IgD-negative memory B cell (primary cell): ENCODE results near the gene PPP1R37. TPM values are rescaled to one million over a fixed set of nuclear protein-coding genes. Genes with fewer than 3 reads are reported as not detected.
"Not testable (repeated sequence)": the region's sequence is repeated elsewhere in the genome, so short reads cannot be mapped to it uniquely, and the experiment has no call there.

Experiments
- H3K27ac Mint-ChIP-seq, 3 donors: one replicate each; pipeline ENCODE4 v1.8.0; 2020 to 2022; ENCODE audit warnings: mild to moderate bottlenecking in 3 of 3, mixed read lengths in 3 of 3, moderate library complexity in 1 of 3
- H3K27me3 Mint-ChIP-seq: one replicate; pipeline ENCODE4 v1.8.0; 2021; ENCODE audit warnings: mixed read lengths
- H3K36me3 Mint-ChIP-seq: one replicate; pipeline ENCODE4 v1.8.0; 2020; ENCODE audit warnings: mild to moderate bottlenecking, mixed read lengths
- H3K4me1 Mint-ChIP-seq, 3 donors: one replicate each; pipeline ENCODE4 v1.8.0; 2020 to 2022; ENCODE audit warnings: mixed read lengths in 3 of 3, mild to moderate bottlenecking in 1 of 3
- H3K4me3 Mint-ChIP-seq, 4 donors: one replicate each; pipeline ENCODE4 v1.8.0; 2020 to 2022; ENCODE audit warnings: mild to moderate bottlenecking in 4 of 4, mixed read lengths in 4 of 4, moderate library complexity in 3 of 4
- H3K9me3 Mint-ChIP-seq, 3 donors: one replicate each; pipeline ENCODE4 v1.8.0; 2020 to 2021; ENCODE audit warnings: mixed read lengths in 3 of 3, mild to moderate bottlenecking in 1 of 3
- polyA plus RNA-seq: library from polyadenylated mRNA; unstranded; fragments of 300-500 nt; fragmentation: Illumina TruSeq; gene quantifications from one replicate; pipeline ENCODE4 v1.2.3, GENCODE V29; 2021

The PPP1R37 gene
- polyA plus RNA-seq, 1 donor from 2014 or later, result 2.3 TPM

DNA sequence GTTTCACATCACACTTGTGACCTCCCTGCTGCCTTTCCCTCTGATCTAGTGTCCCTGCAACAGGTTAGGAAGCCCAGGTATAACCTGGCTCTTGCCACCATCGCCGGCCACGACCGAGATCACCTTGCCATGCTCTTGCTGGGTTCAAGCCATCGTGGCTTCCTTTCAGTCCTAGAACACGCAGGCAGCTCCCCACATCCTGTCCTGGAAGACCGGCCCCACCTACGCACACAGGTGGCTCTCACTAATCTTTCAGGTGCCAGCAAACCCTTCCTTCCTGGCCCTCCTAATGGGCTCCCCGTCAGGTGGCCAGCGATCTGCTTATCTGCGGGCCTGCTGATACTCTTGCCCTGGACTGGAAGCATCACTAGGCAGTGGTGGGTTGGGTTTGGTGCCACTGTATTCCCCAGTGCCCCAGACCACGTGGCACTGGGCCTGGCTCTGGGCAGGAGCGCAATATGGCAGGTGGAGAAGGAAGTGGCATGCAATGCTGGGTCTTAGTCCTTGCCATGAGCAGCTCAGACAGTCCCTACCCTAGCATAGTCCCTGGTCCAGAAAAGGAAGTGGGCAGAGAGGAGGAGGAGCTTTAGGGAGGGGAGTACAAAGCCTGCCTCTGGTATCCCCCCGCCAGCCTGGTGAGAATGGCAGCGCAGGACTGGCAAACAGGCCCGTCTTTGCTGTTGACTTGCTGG lies 11.8 kb downstream of the PPP1R37 start:
- Mint-ChIP-seq H3K27ac (peak overlapping the region; percentile 48 to 81 (median 50)), H3K36me3 (peaks cover 2% of the 10 kb centered on the region), H3K4me1 (peaks cover 26 to 34% (median 32%) of the 10 kb centered on the region in 3 donors), H3K27me3 (no peaks in the 10 kb centered on the region), H3K9me3 (no peaks in the 10 kb centered on the region), H3K4me3 (peak overlapping the region; percentile 51 to 83 (median 69))

DNA sequence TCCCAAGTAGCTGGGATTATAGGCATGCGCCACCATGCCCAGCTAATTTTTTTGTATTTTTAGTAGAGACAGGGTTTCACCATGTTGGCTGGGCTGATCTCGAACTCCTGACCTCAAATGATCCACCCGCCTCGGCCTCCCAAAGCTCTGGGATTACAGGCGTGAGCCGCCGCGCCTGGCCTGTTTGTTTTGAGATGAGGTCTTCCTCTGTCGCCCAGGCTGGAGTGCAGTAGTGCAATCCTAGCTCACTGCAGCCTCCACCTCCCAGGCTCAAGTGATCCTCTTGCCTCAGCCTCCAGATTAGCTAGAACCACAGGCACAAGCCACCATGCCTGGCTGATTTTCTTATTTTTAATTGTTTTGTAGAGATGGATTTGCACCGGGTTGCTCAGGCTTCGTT lies 13.4 kb downstream of the PPP1R37 start:
- H3K27me3 Mint-ChIP-seq, H3K36me3 Mint-ChIP-seq, H3K9me3 Mint-ChIP-seq, H3K27ac Mint-ChIP-seq, H3K4me3 Mint-ChIP-seq: not testable (repeated sequence)
- H3K4me1 Mint-ChIP-seq, result peaks cover 23 to 34% (median 28%) of the 10 kb centered on the region in 3 donors

DNA sequence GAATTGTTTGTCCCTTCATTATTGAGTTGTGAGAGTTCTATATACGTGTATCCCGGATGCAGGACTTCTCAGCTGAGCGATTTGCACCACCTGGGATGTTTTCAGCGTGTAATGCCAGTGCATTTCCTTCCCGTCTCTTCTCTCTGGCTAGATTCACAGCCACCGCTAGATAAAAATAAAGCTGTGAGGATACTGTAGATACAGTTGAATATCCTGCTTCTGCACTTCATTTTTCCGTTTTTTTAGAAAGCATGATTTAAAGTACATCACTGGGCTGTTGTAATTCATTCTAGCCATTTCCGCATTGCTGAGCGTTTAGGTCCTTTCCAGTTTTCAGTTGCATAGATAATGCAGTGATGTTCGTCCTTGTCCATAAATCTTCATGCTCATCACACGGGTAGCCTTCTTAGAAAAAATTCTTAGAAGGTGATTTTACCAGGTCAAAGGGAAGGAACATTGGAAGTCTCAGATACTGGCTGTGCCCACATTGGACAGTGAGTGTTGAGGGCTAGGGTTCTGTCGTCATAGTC lies 14.7 kb downstream of the PPP1R37 start:
- H3K27ac Mint-ChIP-seq, result peak overlapping the region in 1 of 3 donors; percentile 39
- H3K9me3 Mint-ChIP-seq, result no peaks in the 10 kb centered on the region
- no peaks in the 10 kb centered on the region for H3K27me3 Mint-ChIP-seq
- peaks cover 23 to 31% (median 28%) of the 10 kb centered on the region in 3 donors for H3K4me1 Mint-ChIP-seq
- no peaks in the 10 kb centered on the region for H3K36me3 Mint-ChIP-seq
- H3K4me3 Mint-ChIP-seq, result peak overlapping the region in 1 of 4 donors; percentile 33

DNA sequence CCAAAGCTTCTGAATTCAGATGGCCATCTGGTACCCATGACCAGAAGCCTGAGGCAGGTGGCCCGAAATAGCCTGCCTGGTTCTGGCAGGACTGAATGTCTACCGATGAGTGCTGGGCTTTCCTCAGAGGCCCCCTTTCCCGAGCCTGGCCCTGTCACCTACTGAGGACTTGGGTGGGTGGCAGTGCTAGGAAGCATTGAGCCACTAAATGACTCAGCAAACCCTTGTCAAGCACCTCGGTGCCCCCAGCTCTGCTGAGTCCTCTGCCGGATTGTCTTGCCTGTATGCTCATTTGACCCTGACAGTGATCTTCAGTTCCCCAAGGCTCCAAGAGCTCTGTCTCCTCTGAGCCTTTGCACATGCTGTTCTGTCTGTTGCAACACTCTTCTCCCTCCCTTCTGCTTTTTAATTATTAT lies 17.9 kb downstream of the PPP1R37 start:
- Mint-ChIP-seq H3K27ac (no peak overlapping the region), H3K36me3 (no peaks in the 10 kb centered on the region), H3K27me3 (no peaks in the 10 kb centered on the region), H3K4me1 (peaks cover 5 to 23% (median 11%) of the 10 kb centered on the region in 3 donors), H3K9me3 (no peaks in the 10 kb centered on the region), H3K4me3 (no peak overlapping the region)

DNA sequence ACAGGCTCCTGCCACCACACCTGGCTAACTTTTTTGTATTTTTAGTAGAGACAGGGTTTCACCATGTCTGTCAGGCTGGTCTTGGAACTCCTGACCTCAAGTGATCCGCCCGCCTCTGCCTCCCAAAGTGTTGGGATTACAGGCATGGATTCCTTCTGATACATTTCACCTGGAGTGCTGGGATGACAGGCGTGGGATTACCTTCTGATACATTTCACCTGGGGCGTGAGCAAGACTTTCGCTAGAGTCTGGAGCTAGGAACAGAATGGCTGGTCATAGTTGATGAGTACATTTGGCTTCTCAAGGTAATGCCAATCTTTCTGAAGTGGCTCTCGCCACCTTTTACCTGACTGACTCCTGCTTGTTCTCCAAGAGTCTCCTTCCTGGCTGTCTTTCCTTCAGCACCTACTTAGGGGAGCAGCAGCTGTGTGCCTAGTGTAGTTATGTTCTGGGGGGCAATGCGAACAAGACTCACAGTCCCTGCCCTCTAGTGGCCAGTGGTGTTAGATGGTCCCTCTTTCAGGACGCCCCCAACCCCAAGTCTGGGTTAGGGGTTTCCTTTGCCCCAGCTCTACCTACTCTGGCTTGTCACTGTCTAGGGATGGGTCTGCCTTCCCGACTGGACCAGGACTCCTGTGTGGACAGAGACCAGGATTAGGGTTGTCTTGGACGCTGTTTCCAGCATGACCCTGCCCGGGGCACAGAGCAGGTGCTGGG lies 19.3 kb downstream of the PPP1R37 start:
- Mint-ChIP-seq H3K4me1 (peaks cover 11 to 26% (median 18%) of the 10 kb centered on the region in 3 donors), H3K4me3 (no peak overlapping the region), H3K9me3 (no peaks in the 10 kb centered on the region), H3K27me3 (no peaks in the 10 kb centered on the region), H3K27ac (peak overlapping the region in 1 of 3 donors; percentile 71), H3K36me3 (no peaks in the 10 kb centered on the region)

DNA sequence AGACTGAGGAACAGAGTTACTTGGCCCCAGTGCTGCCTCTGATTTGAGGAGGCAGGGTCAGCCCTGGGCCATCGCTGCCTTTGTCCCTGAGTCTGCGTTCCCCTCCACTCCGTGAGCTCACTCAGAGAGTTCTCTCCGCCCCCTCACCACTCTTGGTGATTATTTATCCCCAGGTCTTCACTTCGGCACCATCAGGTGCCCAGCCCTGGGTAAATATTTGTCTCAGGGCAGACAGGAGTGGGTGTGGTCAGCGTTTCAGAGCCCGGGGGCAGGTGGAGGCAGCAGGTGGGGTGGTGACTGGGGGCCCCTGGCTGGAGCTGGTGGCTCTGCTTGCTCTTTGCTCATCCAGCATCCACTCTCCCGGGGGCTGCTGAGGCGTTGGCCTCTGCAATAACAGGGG lies 20.6 kb downstream of the PPP1R37 start:
- H3K9me3 Mint-ChIP-seq, result no peaks in the 10 kb centered on the region
- no peaks in the 10 kb centered on the region for H3K27me3 Mint-ChIP-seq
- H3K27ac Mint-ChIP-seq, result peak overlapping the region in 1 of 3 donors; percentile 63
- no peak overlapping the region for H3K4me3 Mint-ChIP-seq
- no peaks in the 10 kb centered on the region for H3K36me3 Mint-ChIP-seq
- H3K4me1 Mint-ChIP-seq, result peaks cover 20 to 32% (median 27%) of the 10 kb centered on the region in 3 donors

DNA sequence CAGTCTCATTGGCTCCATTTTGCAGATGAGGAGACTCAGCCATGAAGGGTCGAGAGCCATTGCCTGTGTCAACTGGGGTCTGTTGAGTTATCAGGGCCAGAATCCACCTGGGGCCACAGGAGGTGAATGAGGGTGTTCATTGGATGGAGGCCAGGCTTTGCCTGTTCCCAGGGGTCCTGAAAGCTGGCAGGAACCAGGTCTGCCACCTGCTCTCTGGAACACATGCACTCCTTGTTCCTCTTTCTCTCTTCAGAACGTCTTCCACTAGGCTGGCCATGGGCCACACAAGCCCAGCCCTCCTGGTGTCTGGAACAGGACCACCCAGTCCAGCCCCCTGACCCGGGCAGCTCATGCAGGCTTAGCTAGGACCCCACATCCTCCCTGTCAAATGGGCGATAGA lies 21.1 kb downstream of the PPP1R37 start:
- no peaks in the 10 kb centered on the region for H3K9me3 Mint-ChIP-seq
- H3K4me3 Mint-ChIP-seq, result no peak overlapping the region
- peak overlapping the region in 1 of 3 donors; percentile 63 for H3K27ac Mint-ChIP-seq
- no peaks in the 10 kb centered on the region for H3K36me3 Mint-ChIP-seq
- H3K27me3 Mint-ChIP-seq, result no peaks in the 10 kb centered on the region
- H3K4me1 Mint-ChIP-seq, result peaks cover 22 to 36% (median 28%) of the 10 kb centered on the region in 3 donors

DNA sequence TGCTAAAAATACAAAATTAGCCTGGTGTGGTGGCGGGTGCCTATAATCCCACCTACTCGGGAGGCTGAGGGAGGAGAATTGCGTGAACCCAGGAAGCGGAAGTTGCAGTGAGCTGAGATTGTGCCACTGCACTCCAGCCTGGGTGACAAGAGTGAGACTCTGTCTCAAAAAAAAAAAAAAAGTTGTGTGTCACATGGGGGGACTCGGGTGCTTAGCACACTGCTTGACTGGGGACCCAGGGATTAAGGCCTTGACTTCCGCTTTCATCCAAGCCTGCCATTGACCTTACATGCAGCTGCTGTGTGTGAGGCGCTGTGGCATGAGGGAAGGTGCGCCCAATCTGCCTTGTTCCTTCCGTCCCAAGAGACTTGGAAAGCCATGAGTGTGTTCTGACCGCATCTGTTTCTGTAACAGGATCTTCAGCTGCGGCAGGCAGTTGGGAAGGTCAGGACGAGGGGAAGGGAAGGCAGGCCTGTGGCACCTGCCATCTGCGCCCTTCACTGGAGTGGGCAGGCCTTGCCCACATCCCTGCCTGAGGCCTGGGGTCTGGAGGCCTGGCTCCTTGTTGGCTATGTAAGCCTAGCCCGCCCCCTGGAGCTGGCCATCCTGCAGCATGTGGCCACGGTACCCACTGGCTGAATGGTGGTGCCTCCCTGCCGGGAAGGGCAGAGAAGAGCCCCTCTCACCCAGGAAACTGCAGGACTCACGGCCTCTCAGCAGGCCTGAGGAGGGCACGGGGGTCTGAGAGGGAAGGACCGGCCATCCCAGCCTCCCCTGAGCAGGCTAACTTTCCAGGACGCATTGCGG lies 23.0 kb downstream of the PPP1R37 start:
- Mint-ChIP-seq H3K27ac (peak overlapping the region in 2 of 3 donors; percentile 20 to 47), H3K36me3 (no peaks in the 10 kb centered on the region), H3K4me1 (peaks cover 31 to 37% (median 36%) of the 10 kb centered on the region in 3 donors), H3K27me3 (no peaks in the 10 kb centered on the region), H3K9me3 (no peaks in the 10 kb centered on the region), H3K4me3 (no peak overlapping the region)

DNA sequence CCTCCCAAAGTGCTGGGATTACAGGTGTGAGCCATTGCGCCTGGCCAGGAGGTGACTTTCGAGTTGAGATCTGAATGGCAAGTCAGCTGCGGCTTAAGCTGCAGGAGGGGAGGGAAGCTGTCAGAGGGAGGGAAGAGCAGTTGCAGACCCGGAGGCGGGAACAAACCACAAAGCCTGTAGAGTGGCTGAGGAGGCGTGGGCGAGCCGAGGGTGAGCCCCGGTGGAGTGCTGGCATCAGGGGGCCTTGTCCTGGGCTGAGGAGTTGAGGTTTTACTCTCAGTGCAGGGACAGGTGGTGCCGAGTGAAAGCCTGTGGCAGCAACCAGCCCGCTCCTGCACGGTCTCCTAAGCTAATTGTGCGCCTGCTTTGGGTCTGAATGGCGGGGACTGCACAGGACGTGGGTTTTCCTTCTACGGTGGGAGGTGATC lies 24.2 kb downstream of the PPP1R37 start:
- peaks cover 34 to 40% (median 37%) of the 10 kb centered on the region in 3 donors for H3K4me1 Mint-ChIP-seq
- H3K9me3 Mint-ChIP-seq, result no peaks in the 10 kb centered on the region
- peak overlapping the region in 2 of 3 donors; percentile 20 to 47 for H3K27ac Mint-ChIP-seq
- H3K4me3 Mint-ChIP-seq, result peak overlapping the region in 2 of 4 donors; percentile 56 to 79
- no peaks in the 10 kb centered on the region for H3K27me3 Mint-ChIP-seq
- no peaks in the 10 kb centered on the region for H3K36me3 Mint-ChIP-seq

DNA sequence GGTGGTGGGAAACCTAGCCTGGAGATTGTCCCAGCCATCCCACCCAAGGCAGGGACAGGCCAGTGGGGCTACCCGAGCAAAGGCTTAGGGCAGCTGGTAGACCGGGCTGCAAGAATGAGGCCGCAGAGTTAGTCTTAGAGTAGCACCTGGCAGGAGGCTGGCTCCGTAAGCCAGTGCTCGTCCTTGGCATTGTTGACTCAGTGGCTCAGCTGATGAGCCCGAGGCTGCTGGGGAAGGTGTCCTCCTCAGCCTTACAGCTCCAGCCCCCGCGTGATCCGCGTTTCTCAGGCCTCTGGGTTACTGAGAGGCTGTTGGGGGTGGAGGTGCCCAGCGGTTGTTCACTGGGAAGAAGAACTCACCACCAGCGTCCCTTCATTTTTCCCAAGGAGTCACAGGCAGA lies 24.7 kb downstream of the PPP1R37 start:
- Mint-ChIP-seq H3K36me3 (no peaks in the 10 kb centered on the region), H3K9me3 (no peaks in the 10 kb centered on the region), H3K4me3 (peak overlapping the region in 1 of 4 donors; percentile 67), H3K27ac (peak overlapping the region in 1 of 3 donors; percentile 72), H3K4me1 (peaks cover 37 to 40% (median 39%) of the 10 kb centered on the region in 3 donors), H3K27me3 (no peaks in the 10 kb centered on the region)

DNA sequence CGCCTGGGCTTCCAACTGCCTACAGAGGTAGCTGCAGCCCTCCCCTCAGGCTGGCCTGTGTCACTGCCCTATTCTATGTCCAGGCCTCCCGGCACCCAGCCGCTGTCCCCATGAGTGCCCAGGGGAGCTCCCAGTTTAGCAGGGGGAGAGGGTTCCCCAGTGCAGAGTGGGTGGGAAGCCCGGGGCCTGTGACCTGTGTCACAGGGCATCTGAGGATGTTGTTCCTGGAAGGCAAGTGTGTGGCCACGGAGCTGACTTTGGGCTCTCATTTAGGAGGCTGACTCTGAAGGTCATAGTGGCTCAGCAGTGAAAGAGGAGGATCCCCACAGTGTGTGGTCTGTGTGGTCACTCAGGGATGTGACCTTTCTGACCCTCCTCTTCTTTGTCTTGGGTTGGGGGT lies 25.1 kb downstream of the PPP1R37 start:
- Mint-ChIP-seq H3K36me3 (no peaks in the 10 kb centered on the region), H3K4me3 (peak overlapping the region in 3 of 4 donors; percentile 9 to 78 (median 67)), H3K27ac (peak overlapping the region in 2 of 3 donors; percentile 72 to 88), H3K27me3 (no peaks in the 10 kb centered on the region), H3K4me1 (peaks cover 37 to 40% (median 40%) of the 10 kb centered on the region in 3 donors), H3K9me3 (no peaks in the 10 kb centered on the region)

DNA sequence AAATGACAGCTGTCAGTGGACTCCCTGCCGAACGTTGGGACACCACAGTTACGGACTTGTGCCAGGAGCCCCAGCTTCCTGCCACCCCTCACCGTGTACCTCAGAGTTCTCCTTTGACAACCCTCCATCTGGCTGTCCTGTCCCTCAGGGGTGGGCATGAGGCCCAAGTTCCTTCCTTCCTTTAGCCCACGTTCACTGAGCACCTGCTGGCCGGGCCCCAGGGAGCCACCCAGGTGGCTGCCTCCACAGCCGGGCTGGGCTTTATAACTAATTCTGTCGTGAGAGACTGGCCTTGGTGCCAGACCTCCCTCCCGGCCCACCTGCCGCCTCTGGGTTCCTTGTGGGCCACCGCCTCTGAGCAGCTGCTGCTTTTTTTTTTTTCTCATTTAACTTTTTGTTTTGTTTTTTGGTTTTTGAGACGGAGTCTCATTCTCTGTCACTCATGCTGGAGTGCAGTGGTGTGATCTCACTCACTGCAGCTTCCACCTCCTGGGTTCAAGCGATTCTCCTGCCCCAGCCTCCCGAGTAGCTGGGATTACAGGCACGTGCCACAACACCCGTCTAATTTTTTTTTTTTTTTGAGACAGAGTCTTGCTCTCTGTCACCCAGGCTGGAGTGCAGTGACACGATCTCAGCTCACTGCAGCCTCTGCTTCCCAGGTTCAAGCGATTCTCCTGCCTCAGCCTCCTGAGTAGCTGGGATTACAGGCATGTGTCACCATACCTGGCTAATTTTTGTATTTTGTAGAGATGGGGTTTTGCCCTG lies 25.8 kb downstream of the PPP1R37 start:
- H3K36me3 Mint-ChIP-seq, H3K27me3 Mint-ChIP-seq, H3K9me3 Mint-ChIP-seq: not testable (repeated sequence)
- Mint-ChIP-seq H3K4me3 (peak overlapping the region; percentile 9 to 78 (median 58)), H3K4me1 (peaks cover 39 to 40% (median 40%) of the 10 kb centered on the region in 3 donors), H3K27ac (peak overlapping the region; percentile 59 to 88 (median 72))

DNA sequence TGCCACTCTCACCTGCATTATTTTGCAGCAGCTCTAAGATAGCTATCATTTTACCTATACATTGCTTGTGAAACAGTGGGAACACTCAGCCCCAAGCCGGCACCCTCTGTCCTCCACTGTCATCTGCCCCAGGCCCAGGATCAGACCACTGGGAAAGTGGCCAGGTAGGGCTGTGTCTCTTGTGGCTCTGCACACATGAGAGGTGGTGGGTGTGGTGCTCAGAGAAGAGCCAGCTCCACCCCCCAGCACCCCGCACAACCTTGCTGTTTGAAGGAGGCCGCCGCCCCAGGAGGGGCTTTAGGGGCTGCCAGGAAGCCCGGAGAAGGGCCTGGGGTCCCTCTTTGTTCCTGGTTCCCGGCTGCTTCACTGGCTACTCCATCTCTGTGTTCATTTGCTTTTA lies 26.6 kb downstream of the PPP1R37 start:
- H3K27ac Mint-ChIP-seq, result peak overlapping the region in 2 of 3 donors; percentile 72 to 88
- no peaks in the 10 kb centered on the region for H3K27me3 Mint-ChIP-seq
- H3K36me3 Mint-ChIP-seq, result no peaks in the 10 kb centered on the region
- no peak overlapping the region for H3K4me3 Mint-ChIP-seq
- peaks cover 39 to 40% (median 40%) of the 10 kb centered on the region in 3 donors for H3K4me1 Mint-ChIP-seq
- no peaks in the 10 kb centered on the region for H3K9me3 Mint-ChIP-seq

DNA sequence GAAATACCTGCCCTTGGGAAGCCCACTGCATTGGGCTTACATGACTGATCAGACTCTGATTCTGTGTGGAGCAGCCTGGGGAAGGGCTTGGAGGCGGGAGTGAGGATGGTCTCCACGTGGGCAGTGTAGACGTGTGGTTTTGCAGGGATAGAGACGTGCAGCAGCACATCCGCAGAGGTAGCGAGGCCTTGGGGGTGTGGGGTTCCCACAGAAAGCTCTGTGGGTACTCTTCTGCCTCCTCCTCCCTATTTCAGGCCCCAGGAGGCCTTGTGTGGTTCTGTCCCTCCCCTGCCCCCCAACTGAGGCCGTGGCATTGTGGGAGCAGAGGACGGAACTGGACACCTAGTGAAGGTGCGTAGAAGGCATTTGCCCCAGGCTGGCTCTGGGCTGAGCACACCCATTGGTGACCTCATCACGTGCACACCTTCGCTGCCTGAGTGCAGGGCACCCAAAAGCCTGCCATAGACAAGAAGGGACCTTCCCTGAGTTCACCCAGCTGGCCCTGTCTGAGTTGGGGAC lies 28.9 kb downstream of the PPP1R37 start:
- no peaks in the 10 kb centered on the region for H3K9me3 Mint-ChIP-seq
- peak overlapping the region in 1 of 3 donors; percentile 71 for H3K27ac Mint-ChIP-seq
- no peaks in the 10 kb centered on the region for H3K27me3 Mint-ChIP-seq
- H3K36me3 Mint-ChIP-seq, result no peaks in the 10 kb centered on the region
- H3K4me1 Mint-ChIP-seq, result peaks cover 33 to 45% (median 41%) of the 10 kb centered on the region in 3 donors
- peak overlapping the region in 1 of 4 donors; percentile 3 for H3K4me3 Mint-ChIP-seq
